ENCODE results near the gene LRRFIP1. TPM values are rescaled to one million over a fixed set of nuclear protein-coding genes. Genes with fewer than 3 reads are reported as not detected.

The LRRFIP1 gene, protein sequence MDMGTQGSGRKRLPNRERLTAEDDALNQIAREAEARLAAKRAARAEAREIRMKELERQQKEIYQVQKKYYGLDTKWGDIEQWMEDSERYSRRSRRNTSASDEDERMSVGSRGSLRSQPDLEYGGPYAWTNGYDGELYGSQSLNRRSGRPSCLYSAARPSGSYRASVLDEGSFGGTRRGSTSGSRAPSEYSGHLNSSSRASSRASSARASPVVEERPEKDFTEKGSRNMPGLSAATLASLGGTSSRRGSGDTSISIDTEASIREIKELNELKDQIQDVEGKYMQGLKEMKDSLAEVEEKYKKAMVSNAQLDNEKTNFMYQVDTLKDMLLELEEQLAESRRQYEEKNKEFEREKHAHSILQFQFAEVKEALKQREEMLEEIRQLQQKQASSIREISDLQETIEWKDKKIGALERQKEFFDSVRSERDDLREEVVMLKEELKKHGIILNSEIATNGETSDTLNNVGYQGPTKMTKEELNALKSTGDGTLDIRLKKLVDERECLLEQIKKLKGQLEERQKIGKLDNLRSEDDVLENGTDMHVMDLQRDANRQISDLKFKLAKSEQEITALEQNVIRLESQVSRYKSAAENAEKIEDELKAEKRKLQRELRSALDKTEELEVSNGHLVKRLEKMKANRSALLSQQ
- 151 and 170 TPM in 2 replicates for total RNA-seq

GRCh38 chr2:237627441-237628246 is at the start of gene LRRFIP1:
Gene LRRFIP1, plus strand, starts transcription at chr2:237627587. Its CDS starts 58 bp downstream, at chr2:237627645.

DNA sequence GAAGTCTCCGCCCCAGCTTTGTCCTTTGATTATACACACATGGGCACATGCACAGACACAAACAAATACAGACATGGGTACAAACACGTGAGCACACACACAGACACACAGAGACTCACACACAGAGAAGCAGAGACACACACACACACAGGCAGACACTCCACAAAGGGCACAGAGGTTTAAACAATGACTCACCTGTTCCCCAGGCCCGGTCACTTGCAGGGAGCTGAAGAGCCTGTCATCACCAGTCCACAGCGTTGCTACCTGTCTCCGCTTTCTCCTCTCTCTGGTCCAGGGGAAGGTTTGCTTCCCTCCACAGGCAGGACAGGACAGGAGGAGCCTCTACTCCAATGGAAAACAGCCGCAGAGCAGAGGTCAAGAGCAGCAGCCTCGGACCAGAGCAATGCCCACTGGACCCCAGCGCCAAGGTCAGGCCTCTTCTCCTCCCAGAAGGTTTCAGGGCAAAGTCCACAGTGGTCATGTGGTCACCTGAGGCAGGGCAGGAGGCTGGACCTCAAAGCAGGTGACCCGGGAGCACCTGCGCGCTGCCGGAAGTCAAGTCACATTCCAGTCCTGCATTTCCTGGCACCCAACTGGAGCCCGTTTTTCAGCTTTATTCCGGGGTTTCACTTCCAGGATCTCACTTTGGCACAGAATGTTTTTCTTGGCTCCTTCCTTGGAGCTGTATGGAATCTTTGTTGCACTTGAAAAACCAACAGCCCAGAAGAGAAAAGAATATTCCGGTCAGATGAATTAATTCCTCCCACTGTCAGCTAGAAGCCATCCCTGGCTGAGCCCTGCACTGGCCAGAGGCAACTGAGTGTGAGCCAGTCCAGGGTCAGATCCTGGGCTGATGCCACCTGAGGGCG is 36.9 kb upstream of the LRRFIP1 start, which contains the start of gene RAB17:
RAB17 (minus strand) TSS at position 463 of the 869 bp plus-strand sequence. CDS start 4,580 bp downstream, outside the sequence.

DNA sequence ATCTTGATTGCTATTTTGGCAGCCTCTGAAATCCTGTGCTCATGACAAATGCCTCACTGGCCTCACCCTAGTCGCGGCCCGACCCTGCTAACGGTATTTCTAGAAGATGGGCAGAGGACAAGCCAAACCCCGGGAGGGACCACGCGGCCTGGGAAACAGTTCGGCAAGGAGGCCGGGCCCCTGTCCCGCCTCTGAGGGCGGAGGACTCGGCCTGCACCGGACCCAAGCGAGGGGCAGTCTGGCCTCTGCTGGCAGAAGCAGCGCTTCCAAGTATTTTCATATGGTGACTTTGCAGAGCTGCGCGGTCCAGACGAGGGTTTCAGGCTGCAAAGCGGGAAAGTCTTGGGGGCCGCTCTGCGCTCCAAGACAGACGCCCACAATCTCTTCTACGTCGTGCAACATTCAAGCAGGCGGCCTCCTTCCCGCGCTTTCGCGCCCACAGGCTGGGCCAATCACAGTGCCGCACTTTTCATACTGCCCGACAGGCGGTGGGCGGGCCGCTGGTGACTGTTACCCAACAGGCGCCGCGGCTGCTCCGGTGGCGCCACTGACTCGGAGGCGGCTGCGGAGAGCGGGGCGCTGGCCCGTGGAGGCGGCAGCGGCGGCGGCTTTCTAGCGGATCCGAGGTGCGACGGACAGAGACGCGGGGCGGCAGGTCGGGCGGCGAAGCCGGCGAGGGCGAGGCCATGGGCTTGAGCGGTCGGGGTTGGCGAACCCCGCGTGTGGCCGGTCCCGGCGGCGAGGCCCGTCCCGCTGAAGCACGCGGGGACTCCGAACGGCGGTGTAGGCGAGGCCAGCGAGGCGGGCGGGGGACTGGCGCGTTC is 171.1 kb downstream of the LRRFIP1 start, which contains the start of gene RBM44:
RBM44 (plus strand) TSS at position 544 of the 824 bp plus-strand sequence. CDS start 14,831 bp downstream, outside the sequence.

Other genes with a start within 250 kb of the LRRFIP1 start
- under 0.01 and 0.43 TPM in 2 replicates for gene COL6A3, start 213.4 kb upstream of the LRRFIP1 start, total RNA-seq
- 1.4 and 12.1 TPM in 2 replicates for gene MLPH, start 140.3 kb upstream of the LRRFIP1 start, total RNA-seq
- not detected in 2 replicates for gene PRLH, start 61.0 kb upstream of the LRRFIP1 start, total RNA-seq
- 0.34 and 1.5 TPM in 2 replicates for gene RAB17, start 36.9 kb upstream of the LRRFIP1 start, total RNA-seq
- gene RBM44, start 171.2 kb downstream of the LRRFIP1 start, total RNA-seq = 0.28 and 0.34 TPM in 2 replicates
- gene RAMP1, start 232.0 kb downstream of the LRRFIP1 start, total RNA-seq = 0.34 and 3.9 TPM in 2 replicates